Stimulated activated CD8-positive, alpha-beta memory T cell treated with anti-CD3 and anti-CD28 coated beads, Interleukin-7, amount 100 ng/mL, for 24 hours (primary cell): Measurements from ENCODE around the gene SMCO2.

ENCODE experiments used
- DNase-seq: peaks from one replicate; pipeline ENCODE4 v3.0.0-alpha.2; 2020; ENCODE audit warnings: low read depth

The SMCO2 gene

GRCh38 chr12:27499377-27499776 is 52.8 kb downstream of the SMCO2 start:
- DNase-seq = no peak

GRCh38 chr12:27500546-27500945 is 54.0 kb downstream of the SMCO2 start:
- no peak for DNase-seq

GRCh38 chr12:27502021-27502435 is 55.5 kb downstream of the SMCO2 start:
- no peak for DNase-seq

GRCh38 chr12:27504507-27504906 is 58.0 kb downstream of the SMCO2 start:
- DNase-seq = no peak

GRCh38 chr12:27505109-27505508 is 58.6 kb downstream of the SMCO2 start:
- DNase-seq = no peak

GRCh38 chr12:27505761-27506160 is 59.2 kb downstream of the SMCO2 start:
- DNase-seq = no peak

GRCh38 chr12:27506645-27507189 is 60.2 kb downstream of the SMCO2 start:
- DNase-seq = no peak

GRCh38 chr12:27508736-27509431 is 62.3 kb downstream of the SMCO2 start:
- no peak for DNase-seq

- DNase-seq = no peak
These were observed 64.6 kb downstream of the SMCO2 start for GRCh38 chr12:27511031-27511722.

GRCh38 chr12:27511723-27512045 is 65.1 kb downstream of the SMCO2 start:
- no peak for DNase-seq

- DNase-seq = no peak
These were observed 66.8 kb downstream of the SMCO2 start for GRCh38 chr12:27513155-27513824.

- DNase-seq = no peak
These were observed 69.1 kb downstream of the SMCO2 start for GRCh38 chr12:27515671-27516070.

- no peak for DNase-seq
These were observed 70.1 kb downstream of the SMCO2 start for GRCh38 chr12:27516625-27517024.

- no peak for DNase-seq
These were observed 71.0 kb downstream of the SMCO2 start for GRCh38 chr12:27517546-27517945.

GRCh38 chr12:27517961-27518665 is 71.6 kb downstream of the SMCO2 start:
- DNase-seq = no peak

- no peak for DNase-seq
These were observed 74.5 kb downstream of the SMCO2 start for GRCh38 chr12:27521066-27521465.

- no peak for DNase-seq
These were observed 75.4 kb downstream of the SMCO2 start for GRCh38 chr12:27521981-27522380.

- DNase-seq = no peak
These were observed 76.7 kb downstream of the SMCO2 start for GRCh38 chr12:27523305-27523641.

GRCh38 chr12:27523642-27524493 is 77.3 kb downstream of the SMCO2 start, which contains the start of gene PPFIBP1:
TSS of gene PPFIBP1 (plus strand) at chr12:27524206. CDS start at chr12:27633397, 109,191 bp downstream.
- DNase-seq = peak; percentile 98

- DNase-seq = no peak
These were observed 77.9 kb downstream of the SMCO2 start for GRCh38 chr12:27524494-27524835.
